ENCODE data around the gene STARD3NL. TPM values are rescaled to one million over a fixed set of nuclear protein-coding genes. Genes with fewer than 3 reads are reported as not detected.

STARD3NL gene
- total RNA-seq, 4 donors from 2014 or later: 7.0 to 11.9 (median 8.6) TPM

DNA sequence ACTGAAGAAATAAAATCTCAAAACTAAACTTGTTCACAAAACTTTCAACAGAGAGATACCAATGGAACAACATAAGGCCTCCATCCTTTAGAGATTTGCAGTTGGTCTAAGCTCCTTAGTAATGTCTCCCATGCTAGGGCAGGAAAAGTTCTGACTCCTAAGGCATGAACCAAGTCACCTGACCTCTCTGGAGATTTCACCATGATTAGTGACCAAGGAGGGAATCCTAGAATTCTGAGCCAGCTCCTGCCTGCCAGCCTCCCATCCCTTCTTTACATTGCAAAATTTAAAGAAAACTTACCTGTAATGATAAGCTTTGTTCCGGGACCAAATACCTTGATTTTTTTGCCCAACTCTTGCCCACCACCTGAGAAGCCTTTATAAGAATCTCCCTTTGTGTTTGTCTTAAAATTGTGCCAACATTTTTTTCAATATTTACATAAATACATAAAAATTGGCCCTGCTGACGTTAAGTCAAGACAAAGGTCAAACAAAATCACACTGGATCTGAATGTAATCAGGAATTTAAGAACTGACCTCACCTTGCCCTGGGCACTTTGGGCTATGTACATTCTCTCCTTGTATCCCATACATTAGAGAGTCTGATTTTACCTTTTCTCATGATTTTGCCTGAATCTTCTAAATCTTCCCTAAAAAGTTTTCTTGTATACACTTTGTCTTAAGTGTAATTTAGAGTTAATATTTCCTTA lies 95.4 kb downstream of the STARD3NL start, which contains the start of gene TARP:
TARP (minus strand) TSS at position 351 of the 710 bp plus-strand sequence.
- no peak for DNase-seq (ENCODE audit: low spot score in 2 of 2)
- intact Hi-C loops (cut with DNase I; ENCODE audit: low total_unique reads): no loop called here
- WGBS, 2 donors: 74 to 83% methylated on average over 2 of the region's 2 CpGs
- no peak within 1 kb of the TSS for H3K4me3 ChIP-seq (ENCODE audit: low read depth, poor library complexity, severe bottlenecking)
- TF ChIP-seq, protein P1, sequence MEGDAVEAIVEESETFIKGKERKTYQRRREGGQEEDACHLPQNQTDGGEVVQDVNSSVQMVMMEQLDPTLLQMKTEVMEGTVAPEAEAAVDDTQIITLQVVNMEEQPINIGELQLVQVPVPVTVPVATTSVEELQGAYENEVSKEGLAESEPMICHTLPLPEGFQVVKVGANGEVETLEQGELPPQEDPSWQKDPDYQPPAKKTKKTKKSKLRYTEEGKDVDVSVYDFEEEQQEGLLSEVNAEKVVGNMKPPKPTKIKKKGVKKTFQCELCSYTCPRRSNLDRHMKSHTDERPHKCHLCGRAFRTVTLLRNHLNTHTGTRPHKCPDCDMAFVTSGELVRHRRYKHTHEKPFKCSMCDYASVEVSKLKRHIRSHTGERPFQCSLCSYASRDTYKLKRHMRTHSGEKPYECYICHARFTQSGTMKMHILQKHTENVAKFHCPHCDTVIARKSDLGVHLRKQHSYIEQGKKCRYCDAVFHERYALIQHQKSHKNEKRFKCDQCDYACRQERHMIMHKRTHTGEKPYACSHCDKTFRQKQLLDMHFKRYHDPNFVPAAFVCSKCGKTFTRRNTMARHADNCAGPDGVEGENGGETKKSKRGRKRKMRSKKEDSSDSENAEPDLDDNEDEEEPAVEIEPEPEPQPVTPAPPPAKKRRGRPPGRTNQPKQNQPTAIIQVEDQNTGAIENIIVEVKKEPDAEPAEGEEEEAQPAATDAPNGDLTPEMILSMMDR (IDR thresholded peaks at IDR 0.05): no peak
- no peak for TF ChIP-seq POLR2A (IDR thresholded peaks at IDR 0.05)

DNA sequence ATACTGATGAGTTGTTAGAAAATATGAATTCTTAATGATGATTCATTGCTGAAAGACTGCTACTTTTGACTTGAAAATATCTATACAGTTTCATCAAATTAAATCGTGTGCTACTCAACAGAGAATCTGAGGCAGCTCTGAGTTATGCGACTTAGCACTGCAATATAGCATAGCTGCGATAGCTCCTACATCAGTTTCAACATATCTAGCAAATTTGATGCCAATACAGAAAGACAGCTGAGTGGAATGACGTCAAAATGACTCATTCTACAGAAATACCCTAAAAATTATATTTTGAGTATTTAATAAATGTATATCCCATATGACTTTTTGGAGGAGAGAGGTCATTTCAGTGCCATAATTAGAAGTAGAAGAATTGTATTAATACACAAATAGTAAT lies 96.4 kb downstream of the STARD3NL start:
- 85 to 88% methylated on average over 4 of the region's 4 CpGs for WGBS, 2 donors
- intact Hi-C loops (cut with DNase I; ENCODE audit: low total_unique reads): no loop called here
- no peak for TF ChIP-seq POLR2A (IDR thresholded peaks at IDR 0.05)
- TF ChIP-seq, protein P1 (IDR thresholded peaks at IDR 0.05): no peak
- DNase-seq (ENCODE audit: low spot score in 2 of 2): no peak
- H3K4me3 ChIP-seq (ENCODE audit: low read depth, poor library complexity, severe bottlenecking): no peak overlapping the region

DNA sequence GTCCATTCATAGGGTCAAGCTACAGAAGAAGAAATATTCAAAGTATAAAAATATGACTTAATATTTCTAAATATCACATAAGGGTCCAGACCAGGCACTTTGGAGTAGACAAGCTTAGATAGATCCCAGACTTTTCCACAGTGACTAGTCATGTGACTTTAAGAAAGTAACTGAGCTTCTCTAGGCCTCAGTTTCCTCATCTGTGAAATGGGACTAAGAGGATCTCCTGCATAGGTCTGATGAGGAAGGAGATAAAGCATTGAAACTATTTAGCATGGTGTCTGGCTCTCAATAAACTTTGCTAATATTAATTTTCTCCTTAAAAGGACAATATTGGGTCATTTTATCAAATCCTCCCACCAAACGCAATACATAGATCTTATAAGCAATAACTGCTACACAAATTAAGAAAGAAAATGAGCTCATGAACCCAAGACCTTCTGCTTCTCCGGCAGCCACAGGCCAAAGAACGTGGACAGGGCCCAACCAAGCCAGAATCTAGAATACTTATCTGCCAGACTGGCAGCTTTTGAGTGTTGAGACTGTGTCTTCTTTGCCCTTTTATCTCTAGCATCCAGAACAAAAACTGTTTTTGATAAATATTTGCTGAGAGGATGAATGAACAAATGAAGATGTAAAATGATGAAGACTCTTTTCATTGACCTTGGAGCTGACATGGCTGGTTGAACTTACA lies 97.0 kb downstream of the STARD3NL start:
- 81 to 84% methylated on average over 3 of the region's 3 CpGs for WGBS, 2 donors
- TF ChIP-seq POLR2A (IDR thresholded peaks at IDR 0.05): no peak
- TF ChIP-seq, protein P1 (IDR thresholded peaks at IDR 0.05): no peak
- DNase-seq (ENCODE audit: low spot score in 2 of 2): no peak
- H3K4me3 ChIP-seq (ENCODE audit: low read depth, poor library complexity, severe bottlenecking): no peak overlapping the region
- intact Hi-C loops (cut with DNase I; ENCODE audit: low total_unique reads): no loop called here

DNA sequence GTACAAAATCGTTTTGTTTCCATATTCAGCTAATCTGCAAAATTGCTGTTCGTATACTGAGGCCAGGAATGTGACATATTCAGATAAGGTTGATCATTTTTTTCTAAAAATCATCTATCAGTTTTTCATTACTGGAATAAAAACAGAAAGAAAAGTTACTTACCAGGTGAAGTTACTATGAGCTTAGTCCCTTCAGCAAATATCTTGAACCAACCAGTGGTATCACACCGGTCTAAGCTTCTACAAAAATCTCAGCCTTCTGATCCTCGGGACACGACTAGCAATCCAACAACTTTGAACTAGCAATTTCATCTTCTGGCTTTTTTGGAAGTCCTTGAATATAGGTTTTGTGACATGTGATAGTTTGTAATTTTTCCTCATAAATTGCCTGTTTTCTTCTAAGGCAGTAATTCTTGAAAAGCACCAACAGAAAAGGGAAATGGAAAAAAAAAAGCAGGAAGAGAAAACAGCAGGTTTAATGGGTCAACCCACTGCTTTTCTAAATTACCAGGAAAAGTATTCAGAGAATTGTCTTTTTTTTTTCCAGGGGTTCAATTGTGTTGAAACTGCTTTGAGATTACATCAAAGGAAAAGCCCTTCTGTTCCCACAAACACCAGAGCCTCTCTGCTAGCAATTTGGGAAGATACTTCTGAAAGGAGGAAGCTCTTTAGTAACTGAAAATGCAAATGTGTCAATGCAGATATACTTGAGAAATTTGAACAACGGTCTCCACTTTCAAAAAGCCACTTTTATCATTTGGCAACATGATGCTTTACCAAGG lies 98.2 kb downstream of the STARD3NL start:
- intact Hi-C loops (cut with DNase I; ENCODE audit: low total_unique reads): no loop called here
- no peak for DNase-seq (ENCODE audit: low spot score in 2 of 2)
- WGBS, 2 donors: 64 to 69% methylated on average over 6 of the region's 6 CpGs
- no peak for TF ChIP-seq POLR2A (IDR thresholded peaks at IDR 0.05)
- TF ChIP-seq, protein P1 (IDR thresholded peaks at IDR 0.05): no peak
- H3K4me3 ChIP-seq (ENCODE audit: low read depth, poor library complexity, severe bottlenecking): no peak overlapping the region

DNA sequence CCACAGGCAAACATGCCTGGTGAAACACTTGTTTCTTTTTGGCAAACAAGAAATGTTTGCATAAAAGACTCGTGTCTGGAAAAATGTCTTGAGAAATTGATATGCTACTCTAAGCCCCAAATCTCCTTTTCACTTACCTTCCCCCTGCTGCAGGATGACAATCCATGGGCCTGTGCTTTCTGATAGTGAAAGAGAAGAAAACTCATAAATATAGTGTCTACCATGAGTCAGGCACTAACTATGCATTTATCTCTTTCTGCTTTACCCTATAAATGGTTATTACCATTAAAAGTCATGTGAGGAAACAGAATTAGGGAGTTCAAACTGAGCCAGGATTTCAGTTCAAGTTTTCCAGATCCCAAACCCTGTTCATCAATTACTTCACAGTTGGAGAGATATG lies 102.0 kb downstream of the STARD3NL start:
- DNase-seq (ENCODE audit: low spot score in 2 of 2): no peak
- H3K4me3 ChIP-seq (ENCODE audit: low read depth, poor library complexity, severe bottlenecking): no peak overlapping the region
- intact Hi-C loops (cut with DNase I; ENCODE audit: low total_unique reads): no loop called here
- TF ChIP-seq, protein P1 (IDR thresholded peaks at IDR 0.05): no peak
- no peak for TF ChIP-seq POLR2A (IDR thresholded peaks at IDR 0.05)
- WGBS, 2 donors: 59 to 64% methylated on average over 1 of the region's 1 CpG
